Urinary bladder (tissue), 4 donors: ENCODE measurements around the gene NUP62. TPM values are rescaled to one million over a fixed set of nuclear protein-coding genes. Genes with fewer than 3 reads are reported as not detected.
"Not testable (repeated sequence)": the region's sequence is repeated elsewhere in the genome, so short reads cannot be mapped to it uniquely, and the experiment has no call there.

Source experiments
- DNase-seq: peaks from one replicate; pipeline ENCODE4 v3.0.0-alpha.2; 2015; ENCODE audit errors: extremely low spot score
- H3K27ac ChIP-seq: one replicate; pipeline ENCODE4 v1.5.1; 2013; ENCODE audit warnings: low read depth, mild to moderate bottlenecking, moderate library complexity
- H3K36me3 ChIP-seq: one replicate; pipeline ENCODE4 v1.6.1; 2013; ENCODE audit warnings: mild to moderate bottlenecking, moderate library complexity; ENCODE audit not compliant: insufficient read depth
- H3K4me1 ChIP-seq: one replicate; pipeline ENCODE4 v1.6.1; 2013; ENCODE audit warnings: mild to moderate bottlenecking, moderate library complexity; ENCODE audit not compliant: insufficient read depth
- H3K4me3 ChIP-seq: one replicate; pipeline ENCODE4 v1.5.1; 2013; ENCODE audit warnings: low read depth, low read length
- WGBS: extraction: QIAGEN DNeasy Blood & Tissue Kit; methylation state at CpG from one replicate; pipeline ENCODE4 v1.1.7; 2013; 5-methylcytosine and 5-hydroxymethylcytosine counted together
- polyA plus RNA-seq: library from polyadenylated mRNA; stranded (reverse); fragments of 200-250 nt; gene quantifications from one replicate; pipeline ENCODE4 v1.2.3, GENCODE V29; 2013
- total RNA-seq: library from RNA; depleted of rRNA; stranded (reverse); fragments of >200 nt; gene quantifications from one replicate; pipeline ENCODE4 v1.2.3, GENCODE V29; 2014
- donor health status: healthy with polysubstance abuse.
- donor health status: healthy.

Gene NUP62
- total RNA-seq (22.7 TPM), polyA plus RNA-seq (40.5 TPM)

GRCh38 chr19:49929121-49929610 is at the start of gene NUP62, which contains the start of gene ATF5:
Gene NUP62, minus strand, starts transcription at chr19:49929504. Its CDS starts 19,697 bp downstream, at chr19:49909807.
Gene ATF5, plus strand, starts transcription at chr19:49929205. Its CDS starts 1,646 bp downstream, at chr19:49930851.
- peak within 1 kb of the TSS; percentile 80 for H3K4me3 ChIP-seq
- WGBS: under 1% methylated on average over 48 of the region's 48 CpGs
- H3K4me1 ChIP-seq: no peaks in the 10 kb centered on the region

GRCh38 chr19:49978324-49978723 is 49.0 kb upstream of the NUP62 start:
- 56% methylated on average over 11 of the region's 11 CpGs for WGBS
- no peak for DNase-seq
- no peaks in the 10 kb centered on the region for H3K36me3 ChIP-seq
- no peaks in the 10 kb centered on the region for H3K4me1 ChIP-seq
- H3K27ac ChIP-seq: no peak overlapping the region
- H3K4me3 ChIP-seq: no peak overlapping the region

More at GRCh38 chr19:49929121-49929610, at the start of gene NUP62, which contains the start of gene ATF5:
- Histone ChIP-seq H3K36me3 (no peaks in the 10 kb centered on the region), H3K27ac (peak within 1 kb of the TSS; percentile 94)
- peak; percentile 82 for DNase-seq

GRCh38 chr19:49977881-49978280 is 48.6 kb upstream of the NUP62 start:
- 63% methylated on average over 18 of the region's 18 CpGs for WGBS
- no peaks in the 10 kb centered on the region for H3K36me3 ChIP-seq
- H3K4me3 ChIP-seq: no peak overlapping the region
- H3K4me1 ChIP-seq: no peaks in the 10 kb centered on the region
- no peak overlapping the region for H3K27ac ChIP-seq
- no peak for DNase-seq

GRCh38 chr19:49977076-49977475 is 47.8 kb upstream of the NUP62 start:
- DNase-seq: no peak
- H3K4me1 ChIP-seq: no peaks in the 10 kb centered on the region
- 89% methylated on average over 13 of the region's 13 CpGs for WGBS
- H3K36me3 ChIP-seq: no peaks in the 10 kb centered on the region
- H3K4me3 ChIP-seq: no peak overlapping the region
- H3K27ac ChIP-seq: no peak overlapping the region

GRCh38 chr19:49976496-49976895 is 47.2 kb upstream of the NUP62 start:
- DNase-seq: no peak
- no peak overlapping the region for H3K4me3 ChIP-seq
- no peaks in the 10 kb centered on the region for H3K4me1 ChIP-seq
- 81% methylated on average over 3 of the region's 3 CpGs for WGBS
- no peaks in the 10 kb centered on the region for H3K36me3 ChIP-seq
- H3K27ac ChIP-seq: no peak overlapping the region

- Histone ChIP-seq H3K36me3 (no peaks in the 10 kb centered on the region), H3K27ac (no peak overlapping the region), H3K4me1 (no peaks in the 10 kb centered on the region), H3K4me3 (no peak overlapping the region)
- DNase-seq: no peak
- 84% methylated on average over 7 of the region's 7 CpGs for WGBS
These were observed 45.7 kb upstream of the NUP62 start for GRCh38 chr19:49975051-49975450.

GRCh38 chr19:49973987-49974386 is 44.7 kb upstream of the NUP62 start:
- WGBS: 87% methylated on average over 18 of the region's 18 CpGs
- DNase-seq: no peak
- H3K4me3 ChIP-seq: no peak overlapping the region
- no peak overlapping the region for H3K27ac ChIP-seq
- H3K36me3 ChIP-seq: no peaks in the 10 kb centered on the region
- H3K4me1 ChIP-seq: no peaks in the 10 kb centered on the region

- no peaks in the 10 kb centered on the region for H3K4me1 ChIP-seq
- WGBS: 91% methylated on average over 6 of the region's 6 CpGs
- no peak overlapping the region for H3K27ac ChIP-seq
- H3K36me3 ChIP-seq: no peaks in the 10 kb centered on the region
- DNase-seq: no peak
- H3K4me3 ChIP-seq: no peak overlapping the region
These were observed 43.5 kb upstream of the NUP62 start for GRCh38 chr19:49972841-49973240.

GRCh38 chr19:49971991-49972411 is 42.7 kb upstream of the NUP62 start:
- 57% methylated on average over 12 of the region's 12 CpGs for WGBS
- H3K27ac ChIP-seq: no peak overlapping the region

GRCh38 chr19:49969355-49969754 is 40.1 kb upstream of the NUP62 start:
- H3K27ac ChIP-seq, DNase-seq, H3K4me3 ChIP-seq, H3K4me1 ChIP-seq, H3K36me3 ChIP-seq: not testable (repeated sequence)
- 17% methylated on average over 4 of the region's 9 CpGs for WGBS

More at GRCh38 chr19:49971991-49972411, 42.7 kb upstream of the NUP62 start:
- Histone ChIP-seq H3K4me1 (no peaks in the 10 kb centered on the region), H3K4me3 (no peak overlapping the region), H3K36me3 (no peaks in the 10 kb centered on the region)
- DNase-seq: no peak

GRCh38 chr19:49968279-49968922 is 39.1 kb upstream of the NUP62 start:
- H3K4me3 ChIP-seq: no peak overlapping the region
- no peak for DNase-seq
- H3K36me3 ChIP-seq: no peaks in the 10 kb centered on the region
- no peak overlapping the region for H3K27ac ChIP-seq
- no peaks in the 10 kb centered on the region for H3K4me1 ChIP-seq
- WGBS: 76% methylated on average over 5 of the region's 5 CpGs

GRCh38 chr19:49960980-49961379 is 31.7 kb upstream of the NUP62 start, which contains the start of gene SIGLEC11:
Gene SIGLEC11, minus strand, starts transcription at chr19:49961172. Its CDS starts 91 bp downstream, at chr19:49961081.
- not testable (repeated sequence) for H3K4me3 ChIP-seq, DNase-seq, H3K27ac ChIP-seq, H3K4me1 ChIP-seq, H3K36me3 ChIP-seq
- WGBS: 64% methylated on average over 5 of the region's 10 CpGs

GRCh38 chr19:49959892-49960291 is 30.6 kb upstream of the NUP62 start:
- H3K4me1 ChIP-seq, H3K4me3 ChIP-seq, H3K27ac ChIP-seq, H3K36me3 ChIP-seq, DNase-seq: not testable (repeated sequence)
- WGBS: 9% methylated on average over 2 of the region's 12 CpGs

- H3K4me3 ChIP-seq, DNase-seq, H3K36me3 ChIP-seq, H3K4me1 ChIP-seq, H3K27ac ChIP-seq: not testable (repeated sequence)
- WGBS: 47% methylated on average over 13 of the region's 13 CpGs
These were observed 29.3 kb upstream of the NUP62 start for GRCh38 chr19:49958596-49958995.
